Eye (tissue), 1 donor: Measurements from ENCODE around the gene APCDD1L.

Experiments used
- DNase-seq: peaks from one replicate; pipeline ENCODE4 v3.0.0-alpha.2; 2015

APCDD1L gene

GRCh38 chr20:58515233-58516212 is at the start of gene APCDD1L:
Gene APCDD1L, minus strand, starts transcription at chr20:58515399. Its CDS starts 692 bp downstream, at chr20:58514707.
- DNase-seq = peak; percentile 51

GRCh38 chr20:58559368-58559729 is 44.1 kb upstream of the APCDD1L start:
- no peak for DNase-seq

GRCh38 chr20:58558486-58559367 is 43.5 kb upstream of the APCDD1L start:
- no peak for DNase-seq

- DNase-seq = no peak
Observed at GRCh38 chr20:58557733-58558342, 42.6 kb upstream of the APCDD1L start.

- DNase-seq = no peak
Observed at GRCh38 chr20:58556961-58557360, 41.8 kb upstream of the APCDD1L start.

- DNase-seq = no peak
Observed at GRCh38 chr20:58555078-58555765, 40.0 kb upstream of the APCDD1L start.

- DNase-seq = no peak
Observed at GRCh38 chr20:58554541-58554940, 39.3 kb upstream of the APCDD1L start.

- peak; percentile 85 for DNase-seq
Observed at GRCh38 chr20:58553841-58554240, 38.6 kb upstream of the APCDD1L start.

- no peak for DNase-seq
Observed at GRCh38 chr20:58553166-58553696, 38.0 kb upstream of the APCDD1L start.

GRCh38 chr20:58552366-58552934 is 37.3 kb upstream of the APCDD1L start:
- no peak for DNase-seq

GRCh38 chr20:58551631-58552030 is 36.4 kb upstream of the APCDD1L start:
- DNase-seq = no peak

GRCh38 chr20:58550275-58551059 is 35.3 kb upstream of the APCDD1L start:
- peak; percentile 79 for DNase-seq

GRCh38 chr20:58549231-58550209 is 34.3 kb upstream of the APCDD1L start:
- no peak for DNase-seq

GRCh38 chr20:58547623-58548475 is 32.6 kb upstream of the APCDD1L start:
- DNase-seq = peak; percentile 28

- DNase-seq = peak; percentile 47
Observed at GRCh38 chr20:58546756-58547622, 31.8 kb upstream of the APCDD1L start.

GRCh38 chr20:58546416-58546711 is 31.2 kb upstream of the APCDD1L start:
- DNase-seq = no peak

GRCh38 chr20:58545565-58546415 is 30.6 kb upstream of the APCDD1L start:
- no peak for DNase-seq
